Erythroblast (primary cell): ENCODE results near the gene SZT2.
"Not testable (repeated sequence)": the region's sequence is repeated elsewhere in the genome, so short reads cannot be mapped to it uniquely, and the experiment has no call there.

Source experiments
- DNase-seq, 2 experiments: peaks; one replicate each; lab custom pipeline; 2025; lab: John Stamatoyannopoulos, UW
- GATA1 ChIP-seq: IDR thresholded peaks from 2 replicates; pipeline ENCODE4 v1.6.1; 2011; ENCODE audit warnings: low read depth, mild to moderate bottlenecking, control low read depth, low read length, moderate library complexity
- POLR2A ChIP-seq: IDR thresholded peaks from 2 replicates; pipeline ENCODE4 v1.6.1; 2011; ENCODE audit warnings: mild to moderate bottlenecking, low read length

SZT2 gene

GRCh38 chr1:43468414-43468813 is 78.7 kb downstream of the SZT2 start:
- TF ChIP-seq POLR2A (no peak), GATA1 (no peak)
- no peak for DNase-seq

- TF ChIP-seq GATA1 (no peak), POLR2A (no peak)
- no peak for DNase-seq
Observed at GRCh38 chr1:43469932-43470331, 80.2 kb downstream of the SZT2 start.

- DNase-seq: no peak
- TF ChIP-seq POLR2A (no peak), GATA1 (no peak)
Observed at GRCh38 chr1:43472087-43472462, 82.4 kb downstream of the SZT2 start.

GRCh38 chr1:43472463-43473151 is 82.9 kb downstream of the SZT2 start:
- not testable (repeated sequence) for DNase-seq

GRCh38 chr1:43473463-43473862 is 83.8 kb downstream of the SZT2 start:
- TF ChIP-seq GATA1 (no peak), POLR2A (no peak)
- no peak for DNase-seq

GRCh38 chr1:43475611-43476401 is 86.1 kb downstream of the SZT2 start:
- DNase-seq: not testable (repeated sequence)

GRCh38 chr1:43477716-43478115 is 88.0 kb downstream of the SZT2 start:
- no peak for TF ChIP-seq POLR2A
- TF ChIP-seq GATA1: no peak
- DNase-seq: no peak

GRCh38 chr1:43479414-43479813 is 89.7 kb downstream of the SZT2 start:
- no peak for DNase-seq
- TF ChIP-seq POLR2A: no peak
- no peak for TF ChIP-seq GATA1

- TF ChIP-seq GATA1 (no peak), POLR2A (no peak)
- no peak for DNase-seq
Observed at GRCh38 chr1:43481491-43481890, 91.8 kb downstream of the SZT2 start.

GRCh38 chr1:43482215-43482614 is 92.5 kb downstream of the SZT2 start:
- no peak for DNase-seq
- TF ChIP-seq POLR2A (no peak), GATA1 (no peak)

GRCh38 chr1:43484367-43484766 is 94.7 kb downstream of the SZT2 start:
- TF ChIP-seq GATA1: no peak
- TF ChIP-seq POLR2A: no peak

GRCh38 chr1:43488165-43488564 is 98.5 kb downstream of the SZT2 start:
- TF ChIP-seq GATA1 (no peak), POLR2A (no peak)
- no peak for DNase-seq

More at GRCh38 chr1:43484367-43484766, 94.7 kb downstream of the SZT2 start:
- DNase-seq: no peak

GRCh38 chr1:43491061-43491460 is 101.4 kb downstream of the SZT2 start:
- DNase-seq: no peak
- TF ChIP-seq POLR2A: no peak
- TF ChIP-seq GATA1: no peak

GRCh38 chr1:43492826-43493225 is 103.1 kb downstream of the SZT2 start:
- DNase-seq: no peak

GRCh38 chr1:43493661-43494450 is 104.2 kb downstream of the SZT2 start:
- no peak for DNase-seq
- TF ChIP-seq POLR2A (no peak), GATA1 (no peak)

More at GRCh38 chr1:43492826-43493225, 103.1 kb downstream of the SZT2 start:
- TF ChIP-seq POLR2A (no peak), GATA1 (no peak)

GRCh38 chr1:43495204-43495603 is 105.5 kb downstream of the SZT2 start:
- peak; percentile 22 to 38 for DNase-seq
- TF ChIP-seq GATA1: no peak
- TF ChIP-seq POLR2A: no peak
